GM21786 (cell line): ENCODE measurements around the gene LARP6.

Source experiments
- ATAC-seq: cut with Tn5 transposase; IDR thresholded peaks from one replicate; pipeline ENCODE4 v1.9.1; 2021; ENCODE audit not compliant: unreplicated experiment

The LARP6 gene

GRCh38 chr15:70796516-70797310 is 57.2 kb downstream of the LARP6 start:
- no peak for ATAC-seq

- ATAC-seq = no peak
These were observed 58.7 kb downstream of the LARP6 start for GRCh38 chr15:70795311-70795665.

- no peak for ATAC-seq
These were observed 59.2 kb downstream of the LARP6 start for GRCh38 chr15:70794596-70795310.

- ATAC-seq = no peak
These were observed 60.3 kb downstream of the LARP6 start for GRCh38 chr15:70793694-70794093.

- no peak for ATAC-seq
These were observed 61.8 kb downstream of the LARP6 start for GRCh38 chr15:70792171-70792573.

- ATAC-seq = no peak
These were observed 62.7 kb downstream of the LARP6 start for GRCh38 chr15:70791259-70791658.

- no peak for ATAC-seq
These were observed 64.7 kb downstream of the LARP6 start for GRCh38 chr15:70789213-70789612.

GRCh38 chr15:70788114-70789049 is 65.6 kb downstream of the LARP6 start:
- ATAC-seq = no peak

GRCh38 chr15:70786996-70787395 is 67.0 kb downstream of the LARP6 start:
- ATAC-seq = no peak

- no peak for ATAC-seq
These were observed 70.3 kb downstream of the LARP6 start for GRCh38 chr15:70783610-70784022.

GRCh38 chr15:70783041-70783440 is 70.9 kb downstream of the LARP6 start:
- ATAC-seq = no peak

- ATAC-seq = no peak
These were observed 72.7 kb downstream of the LARP6 start for GRCh38 chr15:70781236-70781635.
